Spleen (tissue), 11 donors: Measurements from ENCODE around the gene IL31RA. TPM values are rescaled to one million over a fixed set of nuclear protein-coding genes. Genes with fewer than 3 reads are reported as not detected.

ENCODE experiments used
- DNase-seq: peaks from one replicate; pipeline ENCODE4 v3.0.0-alpha.2; 2020
- H3K27ac ChIP-seq, 8 donors: fragments of 200-600 bp; sonication (generic) in 7 of 8; 1 replicate in 4 of 8; 2 replicates in 4 of 8; pipeline versions ENCODE4 v1.5.0 to v1.8.0; 2016 to 2021; ENCODE audit warnings: inconsistent platforms in 4 of 8, mild to moderate bottlenecking in 4 of 8, moderate library complexity in 1 of 8
- H3K27me3 ChIP-seq, 7 donors: fragments of 200-600 bp; sonication (generic) in 6 of 7; replicated peaks in 1 of 7; 1 replicate in 4 of 7; 2 replicates in 3 of 7; pipeline versions ENCODE4 v1.5.0 to v1.8.0; 2016 to 2021; ENCODE audit warnings: inconsistent platforms in 3 of 7, mild to moderate bottlenecking in 1 of 7
- H3K36me3 ChIP-seq, 6 donors: fragments of 200-600 bp; sonication (generic) in 5 of 6; 1 replicate in 4 of 6; 2 replicates in 2 of 6; pipeline versions ENCODE4 v1.5.0 to v1.8.0; 2016 to 2021; ENCODE audit warnings: inconsistent platforms in 2 of 6
- H3K4me1 ChIP-seq, 6 donors: fragments of 200-600 bp; sonication (generic) in 5 of 6; 1 replicate in 3 of 6; 2 replicates in 3 of 6; pipeline versions ENCODE4 v1.5.0 to v1.8.0; 2016 to 2021; ENCODE audit warnings: inconsistent platforms in 3 of 6
- H3K4me3 ChIP-seq, 8 donors: fragments of 200-600 bp; sonication (generic) in 7 of 8; 1 replicate in 4 of 8; 2 replicates in 4 of 8; pipeline versions ENCODE4 v1.5.0 to v1.8.0; 2016 to 2021; ENCODE audit warnings: inconsistent platforms in 4 of 8, mild to moderate bottlenecking in 4 of 8, moderate library complexity in 2 of 8
- H3K9me3 ChIP-seq, 8 donors: fragments of 200-600 bp; sonication (generic) in 7 of 8; 1 replicate in 4 of 8; 2 replicates in 4 of 8; pipeline versions ENCODE4 v1.5.0 to v1.8.0; 2016 to 2021; ENCODE audit warnings: inconsistent platforms in 4 of 8
- POLR2A ChIP-seq, 3 donors: fragments of 450-650 bp; IDR thresholded peaks; one replicate each; pipeline ENCODE4 v1.5.1; 2017; ENCODE audit warnings: antibody characterized with exemption in 3 of 3, mild to moderate bottlenecking in 1 of 3
- POLR2AphosphoS5 ChIP-seq, 3 donors: sonication (generic); formaldehyde crosslinking; IDR thresholded peaks; one replicate each; pipeline ENCODE4 v1.5.1; 2017; ENCODE audit warnings: antibody characterized with exemption in 3 of 3
- WGBS, 5 donors: extraction: QIAGEN DNeasy Blood & Tissue Kit in 3 of 5; methylation state at CpG; one replicate each; pipeline versions ENCODE4 v1.1.5 to v1.1.7; 2013 to 2018; 5-methylcytosine and 5-hydroxymethylcytosine counted together
- intact Hi-C: fragments of 100-400 bp; cut with DNase I; formaldehyde crosslinking; loops from one replicate; pipeline ENCODE4 v1.15.0; 2023; ENCODE audit warnings: low total_unique reads
- polyA plus RNA-seq, 3 donors: library from polyadenylated mRNA; stranded (reverse); fragments of 200-250 nt; gene quantifications; one replicate each; pipeline ENCODE4 v1.2.1, GENCODE V29; 2013
- total RNA-seq, 7 donors: library from RNA; depleted of rRNA in 3 of 7; stranded (reverse); fragments of >200 nt in 3 of 7; fragmentation: NEBNext Ultra II Directional in 4 of 7; extraction: Animal tissue kit (Norgen Biotek cat#: 25700) in 4 of 7; gene quantifications; one replicate each; pipeline versions ENCODE4 v1.1.0 to v1.2.1, GENCODE V29; 2016 to 2021
- TF ChIP-seq, protein P1 (sequence below), 11 experiments: fragments of 200-600 bp in 7 of 11; fragments of 450-650 bp in 4 of 11; sonication (generic) in 4 of 11; IDR thresholded peaks in 8 of 11; conservative IDR thresholded peaks in 3 of 11; 1 replicate in 7 of 11; 2 replicates in 4 of 11; pipeline versions ENCODE4 v1.4.0 to v1.8.0; 2016 to 2021; ENCODE audit warnings: antibody characterized with exemption in 11 of 11, inconsistent platforms in 4 of 11, mild to moderate bottlenecking in 1 of 11
- donor health status: healthy with polysubstance abuse.
- donor health status: DM: no; HTN: no; CAD: no; lungs with moderate emphysema.
- donor health status: DM: no; HTN: no; CAD: no.
- donor health status: Bipolar disorder and iron deficiency.
- donor health status: healthy.
- donor health status: DM: no; HTN: no; CAD: no.
- donor health status: DM: yes; HTN: yes; CAD: no.

The IL31RA gene
- total and polyA plus RNA-seq, 10 donors: 0.02 to 0.20 (median 0.03) TPM; not detected in 7

DNA sequence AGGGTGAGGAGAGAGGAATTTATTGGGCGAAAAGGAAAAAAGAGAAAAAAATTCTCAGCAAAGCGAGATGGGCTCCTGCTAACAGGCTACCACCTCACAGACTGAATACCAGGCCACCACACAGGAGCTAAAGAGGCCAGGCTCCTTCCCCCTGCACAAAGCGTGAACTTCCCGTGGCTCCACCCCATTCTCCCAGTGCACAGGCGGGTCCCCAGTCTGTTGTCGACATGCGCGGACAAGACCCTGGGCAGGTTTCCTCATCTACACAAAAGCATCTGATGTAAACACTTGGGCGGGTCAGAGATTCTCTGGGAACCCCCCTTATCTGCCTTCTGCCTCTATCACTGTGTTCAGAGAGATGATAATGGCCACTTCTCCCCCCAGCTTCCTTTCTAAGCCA lies 34.2 kb downstream of the IL31RA start:
- no peak for DNase-seq
- 85 to 98% (median 95%) methylated on average over 9 of the region's 9 CpGs for WGBS, 5 donors
- Histone ChIP-seq H3K27me3 (no peaks in the 10 kb centered on the region), H3K27ac (no peak overlapping the region), H3K36me3 (no peaks in the 10 kb centered on the region), H3K9me3 (no peaks in the 10 kb centered on the region), H3K4me1 (no peaks in the 10 kb centered on the region), H3K4me3 (no peak overlapping the region)
- intact Hi-C loops: no loop called here
- TF ChIP-seq, protein P1, sequence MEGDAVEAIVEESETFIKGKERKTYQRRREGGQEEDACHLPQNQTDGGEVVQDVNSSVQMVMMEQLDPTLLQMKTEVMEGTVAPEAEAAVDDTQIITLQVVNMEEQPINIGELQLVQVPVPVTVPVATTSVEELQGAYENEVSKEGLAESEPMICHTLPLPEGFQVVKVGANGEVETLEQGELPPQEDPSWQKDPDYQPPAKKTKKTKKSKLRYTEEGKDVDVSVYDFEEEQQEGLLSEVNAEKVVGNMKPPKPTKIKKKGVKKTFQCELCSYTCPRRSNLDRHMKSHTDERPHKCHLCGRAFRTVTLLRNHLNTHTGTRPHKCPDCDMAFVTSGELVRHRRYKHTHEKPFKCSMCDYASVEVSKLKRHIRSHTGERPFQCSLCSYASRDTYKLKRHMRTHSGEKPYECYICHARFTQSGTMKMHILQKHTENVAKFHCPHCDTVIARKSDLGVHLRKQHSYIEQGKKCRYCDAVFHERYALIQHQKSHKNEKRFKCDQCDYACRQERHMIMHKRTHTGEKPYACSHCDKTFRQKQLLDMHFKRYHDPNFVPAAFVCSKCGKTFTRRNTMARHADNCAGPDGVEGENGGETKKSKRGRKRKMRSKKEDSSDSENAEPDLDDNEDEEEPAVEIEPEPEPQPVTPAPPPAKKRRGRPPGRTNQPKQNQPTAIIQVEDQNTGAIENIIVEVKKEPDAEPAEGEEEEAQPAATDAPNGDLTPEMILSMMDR (IDR thresholded peaks at IDR 0.05 in 8 of 11, conservative IDR thresholded peaks at IDR 0.05 in 3 of 11): no peak
- TF ChIP-seq POLR2A (IDR thresholded peaks at IDR 0.05) (no peak), POLR2AphosphoS5 (IDR thresholded peaks at IDR 0.05) (no peak)

DNA sequence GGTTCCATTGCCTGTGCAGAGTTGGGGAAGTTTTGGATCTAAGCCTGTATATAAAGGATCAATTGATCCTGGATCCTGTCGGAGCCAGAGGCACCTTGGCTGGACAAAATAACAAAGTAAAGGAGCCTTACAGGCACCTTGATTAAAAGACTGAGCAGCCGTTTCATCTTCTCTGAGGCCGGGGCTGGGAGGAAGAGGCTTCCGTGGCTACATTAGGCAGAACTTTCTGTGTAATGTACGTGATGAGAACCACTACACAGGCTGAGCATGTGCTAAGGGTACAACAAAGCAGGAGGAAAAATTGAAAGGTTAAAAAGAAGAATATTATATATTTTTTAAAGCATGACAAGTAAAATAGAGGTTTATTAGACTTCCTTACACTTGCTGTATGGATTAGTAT lies 37.0 kb downstream of the IL31RA start:
- DNase-seq: no peak
- Histone ChIP-seq H3K9me3 (no peaks in the 10 kb centered on the region), H3K4me1 (no peaks in the 10 kb centered on the region), H3K27me3 (no peaks in the 10 kb centered on the region), H3K36me3 (no peaks in the 10 kb centered on the region), H3K4me3 (no peak overlapping the region), H3K27ac (no peak overlapping the region)
- intact Hi-C loops: no loop called here
- 80 to 91% (median 89%) methylated on average over 5 of the region's 5 CpGs for WGBS, 5 donors
- TF ChIP-seq POLR2A (IDR thresholded peaks at IDR 0.05) (no peak), POLR2AphosphoS5 (IDR thresholded peaks at IDR 0.05) (no peak)
- TF ChIP-seq, protein P1 (IDR thresholded peaks at IDR 0.05 in 8 of 11, conservative IDR thresholded peaks at IDR 0.05 in 3 of 11): no peak

DNA sequence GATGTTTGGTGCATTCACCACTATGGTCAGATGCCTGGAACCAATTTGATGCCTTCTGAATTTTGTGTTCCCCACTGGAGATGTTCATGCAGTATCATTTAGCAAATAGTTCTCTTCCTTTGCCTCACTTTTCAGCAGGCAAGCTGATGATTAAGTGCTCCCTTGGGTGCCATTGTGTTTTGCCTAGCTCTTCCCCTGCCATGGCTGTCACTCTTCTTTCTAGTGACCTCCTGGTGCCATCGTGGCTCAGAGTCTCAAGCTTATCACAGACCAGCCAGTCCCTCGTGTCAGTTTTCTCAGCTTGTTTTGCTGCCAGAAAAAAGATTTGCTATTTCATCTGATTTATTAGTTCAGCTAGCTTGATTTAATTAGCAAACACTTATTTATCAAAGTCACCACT lies 41.3 kb downstream of the IL31RA start:
- no peak overlapping the region for H3K4me3 ChIP-seq
- no peaks in the 10 kb centered on the region for H3K9me3 ChIP-seq
- no peak for DNase-seq
- H3K36me3 ChIP-seq: no peaks in the 10 kb centered on the region
- TF ChIP-seq POLR2A (IDR thresholded peaks at IDR 0.05) (no peak), POLR2AphosphoS5 (IDR thresholded peaks at IDR 0.05) (no peak)
- TF ChIP-seq, protein P1 (IDR thresholded peaks at IDR 0.05 in 8 of 11, conservative IDR thresholded peaks at IDR 0.05 in 3 of 11): no peak
- WGBS, 5 donors: 51 to 76% (median 72%) methylated on average over 2 of the region's 2 CpGs
- H3K27me3 ChIP-seq: no peaks in the 10 kb centered on the region
- peaks cover 0 to 4% (median 0%) of the 10 kb centered on the region in 6 donors for H3K4me1 ChIP-seq
- intact Hi-C loops: no loop called here
- no peak overlapping the region for H3K27ac ChIP-seq

DNA sequence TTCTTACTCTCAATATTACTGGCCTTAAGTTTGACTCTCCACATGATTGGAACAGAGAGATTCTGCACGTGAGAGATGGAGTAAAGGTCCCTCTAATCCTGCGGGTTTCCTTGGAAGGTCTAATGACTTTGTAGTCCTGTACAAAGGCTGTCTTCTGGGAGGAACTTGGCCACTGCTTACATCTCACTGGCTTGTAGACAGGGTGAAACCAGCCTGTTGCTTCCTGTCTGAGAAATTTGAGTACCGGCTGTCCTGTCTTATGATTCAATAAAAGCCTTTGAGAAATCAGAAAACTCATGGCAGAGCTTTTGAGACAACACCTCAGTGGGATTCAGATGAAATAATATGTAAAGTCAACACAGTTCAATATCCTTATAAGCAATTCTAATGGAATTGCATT lies 43.0 kb downstream of the IL31RA start:
- Histone ChIP-seq H3K9me3 (no peaks in the 10 kb centered on the region), H3K4me1 (peaks cover 0 to 5% (median 0%) of the 10 kb centered on the region in 6 donors), H3K27me3 (peaks cover 0 to 4% (median 0%) of the 10 kb centered on the region in 7 donors), H3K4me3 (no peak overlapping the region), H3K27ac (no peak overlapping the region), H3K36me3 (no peaks in the 10 kb centered on the region)
- 50 to 86% (median 61%) methylated on average over 3 of the region's 3 CpGs for WGBS, 5 donors
- DNase-seq: no peak
- intact Hi-C loops: no loop called here
- TF ChIP-seq POLR2A (IDR thresholded peaks at IDR 0.05) (no peak), POLR2AphosphoS5 (IDR thresholded peaks at IDR 0.05) (no peak)
- TF ChIP-seq, protein P1 (IDR thresholded peaks at IDR 0.05 in 8 of 11, conservative IDR thresholded peaks at IDR 0.05 in 3 of 11): no peak
